GM21526 (cell line): Measurements from ENCODE around the gene IGF2BP2.
"Not testable (repeated sequence)": the region's sequence is repeated elsewhere in the genome, so short reads cannot be mapped to it uniquely, and the experiment has no call there.

Experiments used
- ATAC-seq: cut with Tn5 transposase; IDR thresholded peaks from one replicate; pipeline ENCODE4 v1.9.1; 2021; ENCODE audit warnings: moderate library complexity; ENCODE audit not compliant: unreplicated experiment, low FRiP score

IGF2BP2 gene

GRCh38 chr3:185768578-185768982, 56.3 kb downstream of the IGF2BP2 start:
- not testable (repeated sequence) for ATAC-seq

- ATAC-seq, result no peak
These were observed 57.7 kb downstream of the IGF2BP2 start for GRCh38 chr3:185767002-185767688.

- ATAC-seq, result no peak
These were observed 58.4 kb downstream of the IGF2BP2 start for GRCh38 chr3:185766329-185767001.

GRCh38 chr3:185764980-185765370, 59.9 kb downstream of the IGF2BP2 start:
- no peak for ATAC-seq

- ATAC-seq, result no peak
These were observed 60.5 kb downstream of the IGF2BP2 start for GRCh38 chr3:185764163-185764979.

GRCh38 chr3:185763347-185764005, 61.4 kb downstream of the IGF2BP2 start:
- ATAC-seq, result no peak

GRCh38 chr3:185760550-185760949, 64.3 kb downstream of the IGF2BP2 start:
- ATAC-seq, result no peak

GRCh38 chr3:185760088-185760487, 64.8 kb downstream of the IGF2BP2 start:
- no peak for ATAC-seq

- ATAC-seq, result no peak
These were observed 65.3 kb downstream of the IGF2BP2 start for GRCh38 chr3:185759512-185759911.

- ATAC-seq, result no peak
These were observed 65.9 kb downstream of the IGF2BP2 start for GRCh38 chr3:185758912-185759311.

GRCh38 chr3:185757176-185757575, 67.7 kb downstream of the IGF2BP2 start:
- ATAC-seq, result no peak

- ATAC-seq, result no peak
These were observed 68.4 kb downstream of the IGF2BP2 start for GRCh38 chr3:185756477-185756876.

GRCh38 chr3:185754920-185755319, 69.9 kb downstream of the IGF2BP2 start:
- ATAC-seq, result no peak

GRCh38 chr3:185753354-185753753, 71.5 kb downstream of the IGF2BP2 start:
- no peak for ATAC-seq

- no peak for ATAC-seq
These were observed 74.1 kb downstream of the IGF2BP2 start for GRCh38 chr3:185750702-185751101.

GRCh38 chr3:185750015-185750414, 74.8 kb downstream of the IGF2BP2 start:
- ATAC-seq, result no peak

GRCh38 chr3:185746470-185746869, 78.4 kb downstream of the IGF2BP2 start:
- no peak for ATAC-seq

- ATAC-seq, result no peak
These were observed 79.6 kb downstream of the IGF2BP2 start for GRCh38 chr3:185744997-185745843.

- ATAC-seq, result no peak
These were observed 83.3 kb downstream of the IGF2BP2 start for GRCh38 chr3:185741586-185741985.

- no peak for ATAC-seq
These were observed 84.7 kb downstream of the IGF2BP2 start for GRCh38 chr3:185740133-185740532.
